Suppressor macrophage (primary cell): Measurements from ENCODE around the gene DNASE1L3.
"Not testable (repeated sequence)": the region's sequence is repeated elsewhere in the genome, so short reads cannot be mapped to it uniquely, and the experiment has no call there.

Experiments used
- DNase-seq, 4 experiments: peaks; one replicate each; pipeline ENCODE4 v3.0.0-alpha.2; 2020 to 2022
- total RNA-seq, 17 experiments: gene quantifications; one replicate each; lab custom pipeline; 2026; ENCODE audit warnings: mixed read lengths in 6 of 17, inconsistent platforms in 3 of 17; lab: John Stamatoyannopoulos, UW

The DNASE1L3 gene
- total RNA-seq: 0 to 2.5 (median 0.30) reads per million in 17 experiments

DNA sequence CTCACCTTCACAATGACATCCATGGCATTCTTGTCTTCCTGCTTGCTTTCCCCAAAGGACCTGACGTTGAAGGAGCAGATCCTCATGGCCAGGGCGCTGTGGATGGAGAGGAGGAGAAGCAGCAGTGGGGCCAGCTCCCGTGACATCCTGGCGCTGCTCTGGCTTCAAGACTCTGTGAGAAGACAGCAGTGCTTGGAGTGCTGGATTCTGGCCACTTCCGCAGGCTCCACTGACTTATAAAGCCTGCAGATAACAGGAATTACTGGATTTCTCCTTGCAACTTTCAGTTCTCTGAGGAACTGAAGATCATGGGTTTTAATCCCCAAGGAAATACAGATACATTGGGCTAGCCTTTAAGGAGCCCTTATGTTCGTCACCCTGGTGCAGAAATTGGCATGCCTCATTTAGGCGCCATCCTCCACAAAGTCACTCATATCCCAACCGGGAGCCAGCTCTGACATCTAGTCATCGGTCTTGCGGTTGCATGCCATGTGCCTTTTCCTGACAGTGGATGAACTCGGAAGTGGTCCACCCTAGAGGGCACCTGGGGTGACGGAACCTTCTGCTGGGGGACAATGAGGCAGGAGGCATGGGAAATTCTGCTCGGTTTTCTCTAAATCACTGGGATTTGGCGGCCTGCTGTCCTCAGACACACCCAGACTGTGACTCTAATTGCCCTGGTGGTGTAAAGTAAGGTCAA is at the start of gene DNASE1L3:
DNASE1L3 (minus strand) TSS at position 212 of the 700 bp plus-strand sequence; CDS start at position 146, 66 bp downstream.
- DNase-seq: no peak

DNA sequence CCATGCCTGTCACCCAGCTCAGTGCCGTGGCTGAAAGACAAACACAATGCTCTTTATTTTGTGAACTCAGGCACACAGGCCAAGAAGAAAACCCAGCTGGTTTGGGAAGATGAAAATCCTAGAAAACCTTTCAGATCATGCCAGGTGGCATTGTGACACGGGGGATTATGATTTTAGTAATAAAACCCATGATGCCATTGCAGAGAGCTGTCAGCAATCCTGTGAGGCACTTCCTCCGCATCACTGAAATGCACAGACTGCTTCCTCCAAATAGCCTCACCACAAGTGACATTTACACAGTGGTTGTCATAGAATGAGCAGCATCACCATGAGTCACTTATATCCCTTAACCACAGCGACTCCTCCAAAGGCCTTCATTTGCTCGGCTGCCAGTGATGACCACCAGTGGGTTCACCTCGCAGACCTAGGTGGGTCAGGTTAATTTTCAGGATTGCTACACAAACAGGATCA is 49.5 kb upstream of the DNASE1L3 start:
- DNase-seq: peak; percentile 78 to 95 (median 85)

GRCh38 chr3:58258392-58259055 is 47.8 kb upstream of the DNASE1L3 start:
- DNase-seq: no peak

- no peak for DNase-seq
Observed at GRCh38 chr3:58256511-58256910, 45.7 kb upstream of the DNASE1L3 start.

DNA sequence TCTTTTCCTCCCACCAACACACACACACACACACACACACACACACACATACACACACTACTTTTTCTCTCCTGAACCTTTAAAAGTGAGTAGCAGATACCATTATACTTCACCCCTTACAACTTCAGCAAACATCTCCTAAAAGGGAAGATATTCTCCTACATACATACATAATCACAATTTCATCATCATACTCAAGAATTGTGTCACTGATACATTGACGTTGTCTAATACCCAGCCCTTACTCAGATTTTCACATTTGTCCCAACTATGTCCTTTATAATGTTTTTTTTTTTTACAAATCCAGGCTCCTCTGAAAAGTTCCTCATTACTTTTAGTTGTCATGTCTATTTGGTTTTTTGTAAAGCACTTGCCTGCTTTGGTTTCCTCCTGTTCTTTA is 45.3 kb upstream of the DNASE1L3 start:
- peak in 2 of 4 experiments; percentile 52 to 70 for DNase-seq

GRCh38 chr3:58254144-58254543 is 43.4 kb upstream of the DNASE1L3 start:
- DNase-seq: no peak

- no peak for DNase-seq
Observed at GRCh38 chr3:58251631-58252035, 40.9 kb upstream of the DNASE1L3 start.

DNA sequence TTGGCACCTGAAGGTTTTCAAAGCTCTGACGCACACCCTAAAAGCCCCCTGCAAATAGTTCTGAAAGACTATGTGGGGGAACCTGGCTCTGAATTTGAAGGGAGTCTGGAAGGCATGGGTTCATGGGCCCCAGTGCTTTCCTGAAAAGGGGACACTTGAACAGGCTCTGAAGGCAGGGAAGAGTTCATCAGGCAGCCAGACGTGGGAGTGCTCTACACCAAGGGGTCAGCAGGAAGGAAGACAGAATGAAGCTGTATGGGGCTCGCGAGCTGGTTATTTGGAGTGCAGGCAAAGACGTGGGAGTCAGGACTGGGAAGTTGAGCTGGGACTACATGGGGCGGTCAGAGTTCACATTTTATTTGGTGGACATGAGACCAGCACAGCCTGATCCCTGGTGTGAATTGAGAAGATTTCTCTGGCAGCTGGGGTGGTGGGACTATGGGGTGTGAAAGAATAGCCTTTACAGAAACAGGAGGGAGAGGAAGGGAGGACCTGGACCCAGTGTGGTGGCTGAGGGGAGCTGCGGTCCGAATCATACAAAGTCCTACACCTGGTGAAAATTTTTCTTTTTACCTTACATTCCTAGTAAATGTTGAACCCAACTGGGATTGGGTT is 39.4 kb upstream of the DNASE1L3 start:
- peak in 3 of 4 experiments; percentile 37 to 51 (median 42) for DNase-seq

- no peak for DNase-seq
Observed at GRCh38 chr3:58249358-58250092, 38.8 kb upstream of the DNASE1L3 start.

- DNase-seq: no peak
Observed at GRCh38 chr3:58246148-58247047, 35.6 kb upstream of the DNASE1L3 start.

GRCh38 chr3:58243976-58244585 is 33.3 kb upstream of the DNASE1L3 start:
- no peak for DNase-seq

GRCh38 chr3:58242860-58243259 is 32.1 kb upstream of the DNASE1L3 start:
- DNase-seq: not testable (repeated sequence)

GRCh38 chr3:58242340-58242739 is 31.6 kb upstream of the DNASE1L3 start:
- no peak for DNase-seq

DNA sequence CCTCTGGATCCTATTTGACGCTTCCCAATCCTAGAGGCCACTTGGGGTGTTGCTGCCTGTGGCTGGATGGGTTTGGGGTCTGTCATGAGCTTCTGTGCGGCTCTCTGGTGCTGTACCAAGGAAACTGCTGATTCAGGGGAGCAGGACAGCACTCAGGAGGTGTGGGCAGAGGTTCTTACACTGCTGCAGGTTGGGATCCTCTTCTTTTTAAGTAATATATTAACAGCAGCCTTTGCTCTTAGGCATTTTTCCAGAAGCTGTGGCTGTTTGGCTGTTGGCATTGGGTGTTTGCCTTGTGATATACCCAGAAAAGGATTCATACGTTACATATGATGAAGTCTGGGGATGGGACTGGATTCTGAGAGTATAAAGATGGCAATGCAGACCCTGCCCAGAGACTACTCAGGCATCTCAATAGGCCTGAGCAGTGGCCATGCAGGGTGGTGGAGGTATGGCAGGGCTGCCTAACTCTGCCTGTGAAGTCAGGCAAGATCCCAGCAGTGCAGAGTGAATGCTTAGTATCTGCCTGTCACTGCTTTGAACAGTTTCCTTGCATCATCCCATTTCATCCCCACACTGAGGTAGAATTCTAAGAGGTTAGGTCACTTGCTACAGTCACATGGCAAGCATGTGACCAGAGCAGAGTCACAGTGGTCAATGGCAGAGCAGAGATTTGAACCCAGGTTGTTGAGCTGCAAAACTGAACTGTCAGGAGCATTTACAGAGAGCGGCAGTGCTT is 30.7 kb upstream of the DNASE1L3 start:
- peak in 1 of 4 experiments; percentile 25 for DNase-seq

DNA sequence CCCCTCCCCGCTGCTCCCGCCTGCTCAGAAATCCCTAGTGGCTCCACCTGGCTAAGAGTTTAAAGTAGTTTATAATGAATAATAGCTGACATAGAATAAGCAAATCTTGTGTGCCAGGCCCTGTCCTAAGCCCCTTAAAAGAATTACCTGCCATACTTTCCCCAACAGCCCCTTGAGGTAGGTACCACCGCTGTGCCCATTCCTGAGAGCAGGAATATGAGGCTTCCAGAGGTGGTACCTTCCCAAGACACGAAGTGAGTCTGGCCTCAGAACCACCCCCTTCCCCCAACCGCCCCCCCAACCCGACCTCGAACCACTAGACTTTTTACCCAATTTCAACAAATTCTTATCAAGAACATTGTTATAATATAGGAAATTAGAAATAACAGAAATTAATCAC is 28.1 kb upstream of the DNASE1L3 start:
- no peak for DNase-seq

GRCh38 chr3:58237941-58238681 is 27.3 kb upstream of the DNASE1L3 start:
- DNase-seq: peak; percentile 76 to 85 (median 82)

- DNase-seq: peak; percentile 80 to 92 (median 86)
Observed at GRCh38 chr3:58237238-58237940, 26.6 kb upstream of the DNASE1L3 start, which contains the start of gene ABHD6. TSS of gene ABHD6 (plus strand) at chr3:58237792. CDS start at chr3:58256587, 18,795 bp downstream.

GRCh38 chr3:58236527-58237237 is 25.9 kb upstream of the DNASE1L3 start:
- DNase-seq: peak in 1 of 4 experiments; percentile 39
